Skeletal muscle tissue (tissue), 4 donors: ENCODE measurements around the gene CCDC134. TPM values are rescaled to one million over a fixed set of nuclear protein-coding genes. Genes with fewer than 3 reads are reported as not detected.
"Not testable (repeated sequence)": the region's sequence is repeated elsewhere in the genome, so short reads cannot be mapped to it uniquely, and the experiment has no call there.

Experiments
- H3K27ac ChIP-seq: one replicate; pipeline ENCODE4 v1.7.0; 2013; ENCODE audit warnings: mild to moderate bottlenecking, low read depth, low read length, inconsistent platforms
- H3K27me3 ChIP-seq, 3 donors: one replicate each; pipeline ENCODE4 v1.7.0; 2013; ENCODE audit warnings: low read length in 3 of 3; ENCODE audit not compliant: control insufficient read depth in 3 of 3, insufficient read depth in 3 of 3
- H3K36me3 ChIP-seq, 3 donors: one replicate each; pipeline ENCODE4 v1.7.0; 2013; ENCODE audit warnings: low read length in 3 of 3; ENCODE audit not compliant: control insufficient read depth in 3 of 3, insufficient read depth in 3 of 3
- H3K4me1 ChIP-seq, 3 donors: one replicate each; pipeline ENCODE4 v1.7.0; 2013; ENCODE audit warnings: low read length in 3 of 3, mild to moderate bottlenecking in 3 of 3; ENCODE audit not compliant: control insufficient read depth in 3 of 3, insufficient read depth in 3 of 3
- H3K4me3 ChIP-seq, 3 donors: one replicate each; pipeline ENCODE4 v1.7.0; 2013; ENCODE audit warnings: low read length in 3 of 3
- H3K9ac ChIP-seq, 3 donors: one replicate each; pipeline ENCODE4 v1.7.0; 2013; ENCODE audit warnings: low read length in 3 of 3, mild to moderate bottlenecking in 3 of 3, moderate library complexity in 2 of 3, low read depth in 1 of 3
- H3K9me3 ChIP-seq, 3 donors: one replicate each; pipeline ENCODE4 v1.7.0; 2013; ENCODE audit warnings: low read length in 3 of 3; ENCODE audit not compliant: control insufficient read depth in 3 of 3
- total RNA-seq: library from RNA; depleted of rRNA; stranded (reverse); fragments of >200 nt; gene quantifications from one replicate; pipeline ENCODE4 v1.2.3, GENCODE V29; 2014
- donor health status: Osteomylitis.

CCDC134 gene
- total RNA-seq, 1 donor from 2014 or later: 30.3 TPM

DNA sequence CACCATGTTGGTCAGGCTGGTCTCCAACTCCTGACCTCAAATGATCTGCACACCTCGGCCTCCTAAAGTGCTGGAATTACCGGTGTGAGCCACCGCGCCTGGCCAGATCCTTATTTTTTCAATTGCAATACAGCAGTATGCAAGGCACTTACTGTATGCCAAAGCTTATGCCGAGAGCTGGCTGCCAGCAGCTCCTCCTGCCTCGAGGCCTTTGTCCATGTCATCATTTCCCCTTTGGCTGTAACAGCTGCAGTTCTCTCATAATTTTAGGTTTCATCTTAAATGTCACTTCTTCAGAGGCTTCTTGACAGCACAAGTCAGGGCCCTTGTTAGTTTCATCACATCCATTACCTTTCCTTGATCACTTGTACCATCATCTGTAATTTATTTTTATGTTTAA is 30.9 kb downstream of the CCDC134 start:
- Histone ChIP-seq H3K27me3 (no peaks in the 10 kb centered on the region), H3K9me3 (no peaks in the 10 kb centered on the region), H3K9ac (no peak overlapping the region), H3K27ac (no peak overlapping the region), H3K4me1 (peaks cover 21 to 41% (median 30%) of the 10 kb centered on the region in 3 donors), H3K4me3 (no peak overlapping the region), H3K36me3 (peaks cover 0 to 8% (median 7%) of the 10 kb centered on the region in 3 donors)

DNA sequence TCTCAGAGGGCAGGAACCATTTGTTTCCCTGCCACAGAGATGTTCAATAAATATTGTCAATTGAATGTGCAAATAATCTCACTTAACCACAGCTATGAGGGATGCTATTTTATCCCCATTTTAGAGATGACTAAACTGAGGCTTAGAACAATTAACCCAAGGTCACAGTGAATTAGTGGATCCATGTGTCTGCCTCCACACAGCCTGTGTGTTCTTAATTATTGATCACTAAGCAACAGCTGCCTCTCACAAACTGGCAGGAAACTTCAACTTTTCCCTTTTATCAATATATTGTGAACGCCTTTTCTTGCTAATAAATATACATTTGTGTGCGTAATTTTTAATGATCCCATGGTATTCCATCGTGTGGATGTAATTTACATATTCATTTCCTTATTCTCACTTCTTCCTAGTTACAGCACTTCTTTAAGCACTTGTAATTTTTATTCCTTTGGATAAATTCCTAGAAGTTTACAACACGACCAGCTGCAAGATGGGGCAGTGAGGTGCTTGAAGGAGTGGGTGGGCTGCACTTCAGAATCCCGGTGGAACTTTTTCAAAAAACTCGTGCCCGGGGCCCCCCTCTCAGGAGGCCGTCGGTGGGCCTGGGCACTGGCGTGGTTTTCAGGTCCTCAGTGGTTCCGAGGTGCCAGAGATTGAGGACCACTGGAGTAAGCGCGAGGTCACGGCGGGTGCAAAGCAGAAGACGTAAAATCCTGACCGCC is 31.5 kb downstream of the CCDC134 start:
- Histone ChIP-seq H3K4me3 (peak overlapping the region; percentile 75 to 89 (median 84)), H3K36me3 (peaks cover 0 to 13% (median 10%) of the 10 kb centered on the region in 3 donors), H3K27me3 (no peaks in the 10 kb centered on the region), H3K9me3 (no peaks in the 10 kb centered on the region), H3K4me1 (peaks cover 15 to 35% (median 24%) of the 10 kb centered on the region in 3 donors), H3K9ac (peak overlapping the region; percentile 82 to 89 (median 88)), H3K27ac (peak overlapping the region; percentile 88)

DNA sequence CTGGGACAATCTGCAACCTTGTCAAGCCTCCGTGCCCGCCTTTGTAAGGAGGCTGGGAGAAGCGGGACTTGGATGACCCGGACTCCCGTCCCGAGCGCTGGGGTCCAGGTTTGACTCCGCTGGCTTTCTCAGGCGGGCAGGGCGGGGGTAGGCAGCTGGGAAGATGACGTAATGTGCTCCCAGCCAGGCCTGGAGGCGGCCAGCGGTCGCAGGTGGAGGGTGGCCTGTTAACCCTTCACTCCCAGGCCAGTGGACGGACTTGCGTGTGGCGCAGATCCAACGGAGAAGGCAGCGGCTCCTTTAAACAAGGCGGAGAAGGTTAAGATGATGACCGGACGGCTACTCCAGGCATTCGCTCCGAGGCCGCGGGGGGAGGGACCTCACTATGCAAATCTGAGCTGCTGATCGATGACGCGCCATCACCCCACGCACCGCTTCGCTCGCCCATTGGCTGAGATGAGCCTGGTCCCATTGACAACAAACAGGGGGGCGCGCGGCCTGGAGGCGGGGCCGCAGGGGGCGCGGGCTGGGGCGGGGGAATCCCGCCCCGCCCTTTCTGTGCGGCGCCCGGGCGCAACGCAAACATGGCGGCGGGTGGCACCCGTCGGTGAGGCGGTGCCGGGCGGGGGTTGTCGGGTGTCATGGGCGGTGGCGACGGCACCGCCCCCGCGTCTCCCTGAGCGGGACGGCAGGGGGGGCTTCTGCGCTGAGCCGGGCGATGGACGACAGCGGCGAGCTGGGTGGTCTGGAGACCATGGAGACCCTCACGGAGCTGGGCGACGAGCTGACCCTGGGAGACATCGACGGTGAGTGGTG is 32.3 kb downstream of the CCDC134 start, which contains the start of gene SREBF2:
Gene SREBF2 (plus strand): TSS at position 553 of the 816 bp plus-strand sequence. CDS start 166 bp downstream, at position 719.
- H3K27ac ChIP-seq: peak within 1 kb of the TSS; percentile 88
- peaks cover 7 to 27% (median 16%) of the 10 kb centered on the region in 3 donors for H3K4me1 ChIP-seq
- H3K9me3 ChIP-seq: no peaks in the 10 kb centered on the region
- H3K4me3 ChIP-seq: peak within 1 kb of the TSS; percentile 75 to 89 (median 84)
- H3K9ac ChIP-seq: peak within 1 kb of the TSS; percentile 86 to 89 (median 88)
- H3K27me3 ChIP-seq: no peaks in the 10 kb centered on the region
- peaks cover 0 to 13% (median 10%) of the 10 kb centered on the region in 3 donors for H3K36me3 ChIP-seq

DNA sequence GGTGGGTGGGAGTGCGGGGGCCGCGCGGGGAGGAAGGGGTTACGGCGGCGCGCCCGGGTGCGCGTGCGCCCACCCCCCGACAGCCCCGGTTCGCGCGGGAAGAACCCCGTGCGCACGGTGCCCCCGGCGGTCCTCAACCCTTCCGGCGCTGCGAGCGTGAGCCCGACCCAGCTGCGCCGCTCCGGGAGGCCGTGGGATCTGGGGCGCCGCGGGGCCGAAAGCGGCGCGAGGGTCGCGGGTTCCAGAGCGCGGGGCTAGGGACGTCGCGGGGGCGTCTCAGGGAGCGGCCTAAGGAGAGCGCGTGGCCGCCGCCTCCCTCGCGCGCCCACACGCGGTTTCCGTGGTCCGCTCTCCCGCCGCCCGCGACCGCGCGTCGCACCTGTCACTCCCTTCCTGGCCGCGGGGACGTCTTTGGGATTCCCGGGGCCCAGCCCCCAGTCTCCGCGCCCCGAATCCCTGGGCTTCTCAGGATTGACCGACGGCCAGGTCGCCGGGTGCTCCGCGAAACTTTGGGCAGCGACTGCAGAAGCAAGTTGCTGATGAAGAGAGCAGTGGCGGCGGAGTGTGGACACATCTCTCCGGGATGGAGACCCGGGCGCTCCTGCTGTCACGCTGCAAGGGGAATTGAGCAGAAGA is 33.0 kb downstream of the CCDC134 start:
- Histone ChIP-seq H3K36me3 (peaks cover 0 to 13% (median 10%) of the 10 kb centered on the region in 3 donors), H3K4me1 (peaks cover 4 to 20% (median 13%) of the 10 kb centered on the region in 3 donors), H3K4me3 (peak overlapping the region; percentile 69 to 89 (median 84))

DNA sequence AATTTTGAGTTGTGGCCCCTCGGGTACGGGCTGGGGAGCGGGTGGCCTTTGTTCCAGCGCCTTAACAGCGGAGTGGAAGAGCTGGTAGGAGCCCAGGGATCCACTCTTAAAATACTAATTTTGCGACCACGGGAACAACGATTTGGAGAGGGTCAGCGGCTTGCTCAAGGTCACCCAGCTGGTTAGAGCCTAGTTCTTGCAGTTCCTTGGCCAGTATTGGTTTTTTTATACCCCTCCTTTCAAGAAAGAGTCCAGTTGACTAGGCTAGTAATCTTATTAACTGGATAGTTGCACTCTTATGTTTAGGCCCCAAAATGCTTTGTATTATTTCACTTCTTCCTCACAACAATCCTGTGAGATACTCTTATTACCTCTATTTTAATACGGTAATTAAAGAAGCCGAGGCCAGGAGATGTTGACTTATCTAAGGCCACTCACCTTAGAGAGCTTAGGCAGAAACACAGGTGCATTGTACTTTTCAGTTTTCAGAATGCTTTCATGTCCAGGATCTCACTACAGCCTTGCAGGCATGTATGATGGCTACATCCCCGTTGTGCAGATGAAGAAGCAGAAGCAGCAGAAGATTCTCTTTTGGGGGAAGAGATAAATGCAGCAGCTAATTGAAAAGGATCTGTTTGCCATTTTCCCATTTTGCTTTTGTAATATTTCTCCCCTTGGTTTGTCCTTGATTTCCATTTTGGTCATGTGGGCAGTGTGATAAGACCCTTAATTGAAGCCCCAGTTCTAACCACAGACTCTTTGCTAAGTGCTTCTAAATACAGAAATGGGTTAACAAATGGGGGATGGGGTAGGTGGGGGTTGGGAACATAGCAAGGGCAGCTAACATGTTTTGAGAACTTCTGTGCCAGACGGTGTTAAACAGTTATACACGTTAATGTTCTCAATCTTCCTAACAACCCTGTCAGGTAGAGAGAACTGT is 33.8 kb downstream of the CCDC134 start:
- peaks cover 0 to 13% (median 10%) of the 10 kb centered on the region in 3 donors for H3K36me3 ChIP-seq
- H3K9ac ChIP-seq: peak overlapping the region; percentile 23 to 86 (median 86)
- no peaks in the 10 kb centered on the region for H3K9me3 ChIP-seq
- H3K4me1 ChIP-seq: peaks cover 4 to 16% (median 13%) of the 10 kb centered on the region in 3 donors
- peak overlapping the region; percentile 88 for H3K27ac ChIP-seq
- no peaks in the 10 kb centered on the region for H3K27me3 ChIP-seq
- peak overlapping the region; percentile 69 to 89 (median 84) for H3K4me3 ChIP-seq

More for the DNA sequence above, 33.0 kb downstream of the CCDC134 start:
- peak overlapping the region; percentile 88 for H3K27ac ChIP-seq
- no peaks in the 10 kb centered on the region for H3K9me3 ChIP-seq
- H3K27me3 ChIP-seq: no peaks in the 10 kb centered on the region
- peak overlapping the region; percentile 74 to 86 (median 86) for H3K9ac ChIP-seq

DNA sequence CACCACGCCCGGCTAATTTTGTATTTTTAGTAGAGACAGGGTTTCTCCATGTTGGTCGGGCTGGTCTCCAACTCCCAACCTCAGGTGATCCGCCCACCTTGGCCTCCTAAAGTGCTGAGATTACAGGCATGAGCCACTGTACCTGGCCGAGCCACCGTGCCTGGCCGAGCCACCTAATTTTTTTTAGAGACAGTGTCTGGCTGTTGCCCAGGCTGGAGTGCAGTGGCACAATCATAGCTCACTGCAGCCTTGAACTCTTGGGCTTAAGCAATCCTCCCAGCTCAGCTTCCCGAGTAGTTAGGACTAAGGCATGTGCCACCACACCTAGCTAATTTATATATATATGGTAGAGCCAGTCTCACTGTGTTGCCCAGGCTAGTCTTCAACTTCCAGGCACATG is 35.0 kb downstream of the CCDC134 start:
- H3K9ac ChIP-seq, H3K9me3 ChIP-seq, H3K4me3 ChIP-seq, H3K27me3 ChIP-seq, H3K27ac ChIP-seq: not testable (repeated sequence)
- H3K4me1 ChIP-seq: peaks cover 4 to 16% (median 13%) of the 10 kb centered on the region in 3 donors
- H3K36me3 ChIP-seq: peaks cover 0 to 13% (median 10%) of the 10 kb centered on the region in 3 donors

DNA sequence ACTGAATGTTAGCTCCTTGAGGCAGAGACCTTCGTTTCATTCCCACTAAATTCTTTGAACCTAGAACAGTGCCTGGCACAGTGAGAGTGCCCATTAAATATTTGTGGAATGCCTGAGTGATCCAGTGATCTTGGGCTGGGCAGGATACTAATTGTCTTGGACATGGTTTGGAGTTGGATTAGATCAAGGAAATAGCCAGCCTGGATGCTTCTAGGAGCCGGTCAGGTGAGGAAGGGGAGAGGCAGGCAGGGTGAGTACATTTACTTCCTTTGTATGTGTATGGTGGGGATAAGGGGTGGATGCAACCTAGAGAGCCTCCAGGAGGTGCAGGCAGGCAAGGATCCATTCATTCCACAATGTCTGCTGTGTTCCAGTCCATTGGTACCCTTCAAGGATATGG is 36.1 kb downstream of the CCDC134 start:
- no peak overlapping the region for H3K27ac ChIP-seq
- peaks cover 12 to 18% (median 13%) of the 10 kb centered on the region in 3 donors for H3K4me1 ChIP-seq
- peaks cover 0 to 15% (median 13%) of the 10 kb centered on the region in 3 donors for H3K36me3 ChIP-seq
- no peaks in the 10 kb centered on the region for H3K27me3 ChIP-seq
- H3K9ac ChIP-seq: no peak overlapping the region
- H3K9me3 ChIP-seq: no peaks in the 10 kb centered on the region
- H3K4me3 ChIP-seq: no peak overlapping the region

DNA sequence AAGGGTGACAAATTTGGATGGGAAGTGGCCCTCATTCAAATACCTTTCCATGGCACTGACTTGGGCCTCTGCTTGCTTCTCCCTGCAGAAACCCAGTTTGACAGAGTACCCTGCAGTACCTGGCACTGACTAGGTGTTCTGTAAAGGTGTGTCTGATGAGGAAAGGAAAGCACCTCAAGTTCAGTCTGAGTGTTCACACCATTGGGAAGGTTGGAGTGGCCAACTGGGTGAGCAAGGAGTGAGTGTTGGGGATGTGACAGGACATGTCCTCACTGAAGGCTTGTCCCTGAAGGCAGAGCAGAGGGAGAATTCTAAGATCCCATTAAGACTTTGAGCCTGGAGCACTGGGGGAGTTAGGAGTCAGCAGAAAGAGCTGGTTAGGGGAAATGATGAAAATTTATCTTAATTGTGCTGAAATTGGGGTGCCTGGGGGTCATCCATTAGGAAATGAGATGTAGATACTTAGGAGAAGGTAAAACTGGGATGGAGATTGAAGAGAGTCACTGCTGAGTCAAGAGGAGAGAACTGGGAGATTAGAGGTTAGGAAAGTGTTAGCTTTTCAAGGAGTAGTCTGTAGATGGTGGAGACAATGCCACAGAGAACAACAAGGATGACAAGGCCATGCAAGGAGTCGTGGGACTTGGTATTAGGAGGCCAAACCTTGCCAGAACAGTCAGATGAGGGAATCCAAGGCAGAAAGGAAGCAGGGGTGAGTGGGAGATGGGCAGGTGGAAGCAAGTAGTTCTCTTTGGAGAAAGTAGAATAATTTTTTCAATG is 38.6 kb downstream of the CCDC134 start:
- Histone ChIP-seq H3K4me1 (peaks cover 10 to 18% (median 14%) of the 10 kb centered on the region in 3 donors), H3K36me3 (peaks cover 0 to 20% (median 17%) of the 10 kb centered on the region in 3 donors), H3K27me3 (no peaks in the 10 kb centered on the region), H3K27ac (no peak overlapping the region), H3K4me3 (no peak overlapping the region), H3K9me3 (no peaks in the 10 kb centered on the region), H3K9ac (no peak overlapping the region)
